ENCODE data around the gene CNTFR. TPM values are rescaled to one million over a fixed set of nuclear protein-coding genes. Genes with fewer than 3 reads are reported as not detected.

Gene CNTFR
- polyA plus RNA-seq, 1 donor (not counting 4 experiments of a cell fraction or from before 2014, with no cell fraction given): 0.42 TPM

GRCh38 chr9:34507966-34508365 lies 81.6 kb downstream of the CNTFR start:
- no peak overlapping the region for H3K9ac ChIP-seq (ENCODE audit: control insufficient read depth, extremely low read depth, insufficient read depth, low read length)
- no peaks in the 10 kb centered on the region for H3K4me1 ChIP-seq (ENCODE audit: control insufficient read depth, extremely low read depth, insufficient read depth, low read length)
- no peaks in the 10 kb centered on the region for H3K79me2 ChIP-seq (ENCODE audit: control insufficient read depth, insufficient read depth, low read length)
- FAIRE-seq: no peak
- no peak overlapping the region for H3K27ac ChIP-seq (ENCODE audit: control insufficient read depth, insufficient read depth, low read length)
- no peak overlapping the region for H3K4me2 ChIP-seq (ENCODE audit: control insufficient read depth, extremely low read depth, insufficient read depth, low read depth, low read length)
- H3K9me3 ChIP-seq (ENCODE audit: control insufficient read depth, low read depth, low read length): no peaks in the 10 kb centered on the region
- H3K4me3 ChIP-seq (ENCODE audit: control insufficient read depth in 2 of 3, extremely low read depth in 1 of 3, insufficient read depth in 2 of 3, low read depth in 1 of 3, low read length in 3 of 3): no peak overlapping the region
- no peak for DNase-seq (ENCODE audit: low read depth, low spot score)
- no peak for TF ChIP-seq CTCF (optimal IDR thresholded peaks at IDR 0.05 in 1 of 3, IDR thresholded peaks at IDR 0.05 in 1 of 3, conservative IDR thresholded peaks at IDR 0.05 in 1 of 3; ENCODE audit: extremely low read depth in 1 of 3, insufficient read depth in 2 of 3, low read length in 3 of 3)
- TF ChIP-seq EZH2 (IDR thresholded peaks at IDR 0.05; ENCODE audit: low read length): no peak
- dilution Hi-C loops (cut with MboI; ENCODE audit: extremely low pct_ligation_motif_present, low sequenced_read_pairs): no loop called here
- peaks cover 31% of the 10 kb centered on the region for H3K27me3 ChIP-seq (ENCODE audit: control insufficient read depth, extremely low read depth, insufficient read depth, low read length)
- H3K36me3 ChIP-seq (ENCODE audit: control insufficient read depth in 2 of 2, extremely low read depth in 1 of 2, insufficient read depth in 2 of 2, low read length in 2 of 2): no peaks in the 10 kb centered on the region
- no peaks in the 10 kb centered on the region for H4K20me1 ChIP-seq (ENCODE audit: control insufficient read depth, extremely low read depth, insufficient read depth, low read length)
- H3K9me1 ChIP-seq (ENCODE audit: control insufficient read depth, extremely low read depth, insufficient read depth, low read length): no peaks in the 10 kb centered on the region
- H2AFZ ChIP-seq (ENCODE audit: control insufficient read depth, low read length): no peak overlapping the region

GRCh38 chr9:34507556-34507955 lies 82.0 kb downstream of the CNTFR start:
- Histone ChIP-seq H3K9me1 (ENCODE audit: control insufficient read depth, extremely low read depth, insufficient read depth, low read length) (no peaks in the 10 kb centered on the region), H3K27me3 (ENCODE audit: control insufficient read depth, extremely low read depth, insufficient read depth, low read length) (peaks cover 31% of the 10 kb centered on the region), H3K9me3 (ENCODE audit: control insufficient read depth, low read depth, low read length) (no peaks in the 10 kb centered on the region), H3K4me1 (ENCODE audit: control insufficient read depth, extremely low read depth, insufficient read depth, low read length) (no peaks in the 10 kb centered on the region), H3K4me3 (ENCODE audit: control insufficient read depth in 2 of 3, extremely low read depth in 1 of 3, insufficient read depth in 2 of 3, low read depth in 1 of 3, low read length in 3 of 3) (no peak overlapping the region), H3K27ac (ENCODE audit: control insufficient read depth, insufficient read depth, low read length) (no peak overlapping the region), H3K4me2 (ENCODE audit: control insufficient read depth, extremely low read depth, insufficient read depth, low read depth, low read length) (no peak overlapping the region), H3K79me2 (ENCODE audit: control insufficient read depth, insufficient read depth, low read length) (no peaks in the 10 kb centered on the region), H3K9ac (ENCODE audit: control insufficient read depth, extremely low read depth, insufficient read depth, low read length) (no peak overlapping the region), H4K20me1 (ENCODE audit: control insufficient read depth, extremely low read depth, insufficient read depth, low read length) (no peaks in the 10 kb centered on the region), H2AFZ (ENCODE audit: control insufficient read depth, low read length) (no peak overlapping the region), H3K36me3 (ENCODE audit: control insufficient read depth in 2 of 2, extremely low read depth in 1 of 2, insufficient read depth in 2 of 2, low read length in 2 of 2) (no peaks in the 10 kb centered on the region)
- FAIRE-seq (no peak), DNase-seq (ENCODE audit: low read depth, low spot score) (no peak)
- dilution Hi-C loops (cut with MboI; ENCODE audit: extremely low pct_ligation_motif_present, low sequenced_read_pairs): no loop called here
- no peak for TF ChIP-seq CTCF (optimal IDR thresholded peaks at IDR 0.05 in 1 of 3, IDR thresholded peaks at IDR 0.05 in 1 of 3, conservative IDR thresholded peaks at IDR 0.05 in 1 of 3; ENCODE audit: extremely low read depth in 1 of 3, insufficient read depth in 2 of 3, low read length in 3 of 3)
